ENCODE results near the gene DBN1. TPM values are rescaled to one million over a fixed set of nuclear protein-coding genes. Genes with fewer than 3 reads are reported as not detected.

Gene DBN1
- total and polyA plus RNA-seq, 9 of the 15 experiments (the other 6 are each of a cell fraction or from before 2014, with no cell fraction given), result 0.25 to 87.2 (median 27.9) TPM

DNA sequence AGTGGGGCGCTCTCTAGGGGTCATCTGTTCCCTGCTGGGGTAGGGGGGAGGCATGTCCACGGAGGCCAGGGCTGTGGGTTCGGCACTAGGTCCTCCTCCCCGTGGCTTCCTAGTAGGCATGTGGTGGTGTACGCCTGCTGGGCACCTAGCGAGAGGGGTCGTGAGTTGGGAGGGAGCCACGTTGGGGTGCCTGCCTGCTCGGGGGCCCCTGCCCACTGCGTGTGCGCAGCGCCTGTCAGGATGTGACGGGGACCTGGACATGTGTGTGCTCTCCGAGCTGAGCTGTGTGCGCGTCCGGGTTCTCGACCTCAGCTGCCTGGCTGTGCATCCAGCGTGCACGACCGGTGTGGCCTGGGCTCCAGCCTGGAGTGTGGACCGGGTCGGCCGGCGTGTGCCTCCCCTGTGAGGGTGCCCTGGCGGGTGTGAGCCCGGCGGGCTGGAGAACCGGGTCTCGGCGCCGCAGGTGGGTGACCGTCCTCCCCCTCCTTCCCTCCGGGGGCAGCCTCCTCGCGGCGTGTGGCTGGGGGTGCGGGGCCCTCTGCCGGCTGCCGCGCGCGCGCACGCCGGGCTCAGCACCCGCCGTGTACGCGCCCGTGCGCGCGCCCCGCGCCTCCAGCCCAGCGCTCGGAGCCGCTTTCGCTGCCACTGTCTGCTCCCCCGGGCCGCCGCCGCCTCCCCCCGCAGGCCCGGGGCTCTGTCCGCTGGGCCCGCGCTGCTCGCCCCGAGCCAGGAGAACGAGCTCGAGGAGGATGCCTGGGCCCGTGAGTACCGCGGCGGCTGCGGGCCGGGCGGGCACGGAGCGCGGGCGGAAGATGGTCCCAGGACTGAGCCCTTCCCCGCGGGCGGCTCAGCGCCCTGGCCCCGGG is 27.0 kb downstream of the DBN1 start, which contains the start of gene PRR7 (continued):
- TF ChIP-seq CBFA2T3 (IDR thresholded peaks at IDR 0.05) (no peak), EWSR1 (IDR thresholded peaks at IDR 0.05; ENCODE audit: borderline replicate concordance, low read depth, partially characterized antibody) (no peak), ZC3H4 (CRISPR knock-in tag; IDR thresholded peaks at IDR 0.05; ENCODE audit: borderline replicate concordance) (no peak), SNAPC5 (CRISPR knock-in tag; IDR thresholded peaks at IDR 0.05) (no peak), XRCC4 (IDR thresholded peaks at IDR 0.05; ENCODE audit: extremely low read depth, insufficient read depth, insufficient read length) (no peak), L3MBTL2 (IDR thresholded peaks at IDR 0.05) (peak; percentile 36), MTA1 (IDR thresholded peaks at IDR 0.05; ENCODE audit: borderline replicate concordance) (no peak), MYC (IDR thresholded peaks at IDR 0.05; ENCODE audit: low read depth, low read length) (peak; percentile 49), MYC (CRISPR knock-in tag; IDR thresholded peaks at IDR 0.05; ENCODE audit: borderline replicate concordance, low read depth) (peak; percentile 87; the same call in 1 of the 2 replicates), FOXK2 (conservative IDR thresholded peaks at IDR 0.05 in 1 of 2, IDR thresholded peaks at IDR 0.05 in 1 of 2; ENCODE audit: low read depth in 2 of 2) (no peak), RAD21 (CRISPR knock-in tag; conservative IDR thresholded peaks at IDR 0.05 in 1 of 2, IDR thresholded peaks at IDR 0.05 in 1 of 2) (peak; percentile 22; a peak in 2 of 4 replicates), SPI1 (IDR thresholded peaks at IDR 0.05; ENCODE audit: borderline replicate concordance, low read depth, low read length) (no peak), CSDE1 (IDR thresholded peaks at IDR 0.05) (no peak), IRF9 (tag; IDR thresholded peaks at IDR 0.05) (no peak), ZBTB2 (IDR thresholded peaks at IDR 0.05) (no peak), ZFP30 (CRISPR knock-in tag; IDR thresholded peaks at IDR 0.05; ENCODE audit: borderline replicate concordance) (no peak), ZSCAN32 (CRISPR knock-in tag; IDR thresholded peaks at IDR 0.05) (no peak), KLF16 (IDR thresholded peaks at IDR 0.05) (no peak), CTBP1 (IDR thresholded peaks at IDR 0.05; ENCODE audit: borderline replicate concordance) (peak; percentile 78)
- TF ChIP-seq, protein P1, sequence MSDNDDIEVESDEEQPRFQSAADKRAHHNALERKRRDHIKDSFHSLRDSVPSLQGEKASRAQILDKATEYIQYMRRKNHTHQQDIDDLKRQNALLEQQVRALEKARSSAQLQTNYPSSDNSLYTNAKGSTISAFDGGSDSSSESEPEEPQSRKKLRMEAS (CRISPR knock-in tag; IDR thresholded peaks at IDR 0.05), result peak; percentile 73; the same call in 1 of the 2 replicates
- TF ChIP-seq, protein P2, sequence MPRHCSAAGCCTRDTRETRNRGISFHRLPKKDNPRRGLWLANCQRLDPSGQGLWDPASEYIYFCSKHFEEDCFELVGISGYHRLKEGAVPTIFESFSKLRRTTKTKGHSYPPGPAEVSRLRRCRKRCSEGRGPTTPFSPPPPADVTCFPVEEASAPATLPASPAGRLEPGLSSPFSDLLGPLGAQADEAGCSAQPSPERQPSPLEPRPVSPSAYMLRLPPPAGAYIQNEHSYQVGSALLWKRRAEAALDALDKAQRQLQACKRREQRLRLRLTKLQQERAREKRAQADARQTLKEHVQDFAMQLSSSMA (CRISPR knock-in tag; IDR thresholded peaks at IDR 0.05), result peak; percentile 84
- TF ChIP-seq, protein P3, sequence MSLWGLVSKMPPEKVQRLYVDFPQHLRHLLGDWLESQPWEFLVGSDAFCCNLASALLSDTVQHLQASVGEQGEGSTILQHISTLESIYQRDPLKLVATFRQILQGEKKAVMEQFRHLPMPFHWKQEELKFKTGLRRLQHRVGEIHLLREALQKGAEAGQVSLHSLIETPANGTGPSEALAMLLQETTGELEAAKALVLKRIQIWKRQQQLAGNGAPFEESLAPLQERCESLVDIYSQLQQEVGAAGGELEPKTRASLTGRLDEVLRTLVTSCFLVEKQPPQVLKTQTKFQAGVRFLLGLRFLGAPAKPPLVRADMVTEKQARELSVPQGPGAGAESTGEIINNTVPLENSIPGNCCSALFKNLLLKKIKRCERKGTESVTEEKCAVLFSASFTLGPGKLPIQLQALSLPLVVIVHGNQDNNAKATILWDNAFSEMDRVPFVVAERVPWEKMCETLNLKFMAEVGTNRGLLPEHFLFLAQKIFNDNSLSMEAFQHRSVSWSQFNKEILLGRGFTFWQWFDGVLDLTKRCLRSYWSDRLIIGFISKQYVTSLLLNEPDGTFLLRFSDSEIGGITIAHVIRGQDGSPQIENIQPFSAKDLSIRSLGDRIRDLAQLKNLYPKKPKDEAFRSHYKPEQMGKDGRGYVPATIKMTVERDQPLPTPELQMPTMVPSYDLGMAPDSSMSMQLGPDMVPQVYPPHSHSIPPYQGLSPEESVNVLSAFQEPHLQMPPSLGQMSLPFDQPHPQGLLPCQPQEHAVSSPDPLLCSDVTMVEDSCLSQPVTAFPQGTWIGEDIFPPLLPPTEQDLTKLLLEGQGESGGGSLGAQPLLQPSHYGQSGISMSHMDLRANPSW (CRISPR knock-in tag; IDR thresholded peaks at IDR 0.05), result no peak

Data from K562 (cell line).